Mesenchymal stem cell (in vitro differentiated cells and primary cell): ENCODE results near the gene STAC2.
A peak's percentile ranks its signal among the peaks of the same experiment; 100 is the strongest.

Experiments used
- DNase-seq: peaks from one replicate; pipeline ENCODE4 v3.0.0-alpha.2; 2013
- H2AFZ ChIP-seq: one replicate; pipeline ENCODE4 v1.6.1; 2013; ENCODE audit warnings: low read depth, mild to moderate bottlenecking, control low read depth, inconsistent platforms, low read length, moderate library complexity
- H2AK5ac ChIP-seq: 2 replicates; pipeline ENCODE4 v1.6.1; 2013; ENCODE audit warnings: low read length, moderate library complexity, mild to moderate bottlenecking, inconsistent platforms; ENCODE audit not compliant: severe bottlenecking
- H2BK120ac ChIP-seq: one replicate; pipeline ENCODE4 v1.6.1; 2013; ENCODE audit warnings: low read depth, mild to moderate bottlenecking, inconsistent platforms, low read length, moderate library complexity
- H2BK12ac ChIP-seq, 2 experiments: one replicate each; pipeline ENCODE4 v1.6.1; 2013; ENCODE audit warnings: inconsistent platforms in 2 of 2, low read length in 2 of 2, mild to moderate bottlenecking in 2 of 2, moderate library complexity in 2 of 2, control low read depth in 1 of 2
- H2BK15ac ChIP-seq: one replicate; pipeline ENCODE4 v1.6.1; 2013; ENCODE audit warnings: mild to moderate bottlenecking, low read depth, inconsistent platforms; ENCODE audit not compliant: poor library complexity, severe bottlenecking
- H2BK5ac ChIP-seq: 2 replicates; pipeline ENCODE4 v1.6.1; 2013; ENCODE audit warnings: low read depth, mild to moderate bottlenecking, low read length, control low read depth, inconsistent platforms; ENCODE audit not compliant: poor library complexity, severe bottlenecking
- H3K14ac ChIP-seq, 2 experiments: one replicate each; pipeline ENCODE4 v1.6.1; 2013; ENCODE audit warnings: inconsistent platforms in 2 of 2, low read length in 2 of 2, control low read depth in 1 of 2, mild to moderate bottlenecking in 1 of 2, moderate library complexity in 1 of 2
- H3K18ac ChIP-seq, 2 experiments: one replicate each; pipeline ENCODE4 v1.6.1; 2013; ENCODE audit warnings: inconsistent platforms in 2 of 2, low read length in 2 of 2, control low read depth in 1 of 2, low read depth in 1 of 2, mild to moderate bottlenecking in 1 of 2
- H3K23ac ChIP-seq, 2 experiments: one replicate each; pipeline ENCODE4 v1.6.1; 2013; ENCODE audit warnings: inconsistent platforms in 2 of 2, low read length in 2 of 2, mild to moderate bottlenecking in 2 of 2, moderate library complexity in 2 of 2, control low read depth in 1 of 2
- H3K27ac ChIP-seq: 2 replicates; pipeline ENCODE4 v1.5.1; 2013; ENCODE audit warnings: mild to moderate bottlenecking, moderate library complexity, low read length, control low read depth, inconsistent platforms; ENCODE audit not compliant: poor library complexity, severe bottlenecking
- H3K27me3 ChIP-seq, 2 experiments: 2 replicates each; pipeline versions ENCODE4 v1.6.1 to v1.7.0; 2013; ENCODE audit warnings: low read length in 2 of 2, mild to moderate bottlenecking in 2 of 2, moderate library complexity in 2 of 2, control low read depth in 1 of 2, inconsistent platforms in 1 of 2; ENCODE audit not compliant: control insufficient read depth in 1 of 2, insufficient read depth in 1 of 2
- H3K36me3 ChIP-seq, 2 experiments: 2 replicates each; pipeline versions ENCODE4 v1.6.1 to v1.7.0; 2013; ENCODE audit warnings: low read length in 2 of 2, control low read depth in 1 of 2, inconsistent platforms in 1 of 2, low read depth in 1 of 2, mild to moderate bottlenecking in 1 of 2; ENCODE audit not compliant: insufficient read depth in 2 of 2, control insufficient read depth in 1 of 2
- H3K4ac ChIP-seq, 2 experiments: one replicate each; pipeline ENCODE4 v1.6.1; 2013; ENCODE audit warnings: inconsistent platforms in 2 of 2, low read length in 2 of 2, mild to moderate bottlenecking in 2 of 2, moderate library complexity in 2 of 2, control low read depth in 1 of 2, low read depth in 1 of 2
- H3K4me1 ChIP-seq: 2 replicates; pipeline ENCODE4 v1.6.1; 2013; ENCODE audit warnings: low read depth, low read length, control low read depth; ENCODE audit not compliant: control insufficient read depth, insufficient read depth
- H3K4me2 ChIP-seq: 2 replicates; pipeline ENCODE4 v1.6.1; 2013; ENCODE audit warnings: low read length, mild to moderate bottlenecking, inconsistent platforms; ENCODE audit not compliant: poor library complexity, severe bottlenecking
- H3K4me3 ChIP-seq, 2 experiments: 2 replicates each; pipeline versions ENCODE4 v1.5.1 to v1.7.0; 2013; ENCODE audit warnings: low read length in 2 of 2, mild to moderate bottlenecking in 2 of 2, control low read depth in 1 of 2, low read depth in 1 of 2; ENCODE audit not compliant: insufficient read depth in 1 of 2
- H3K79me1 ChIP-seq: replicated peaks from 2 replicates; pipeline ENCODE4 v1.6.1; 2013; ENCODE audit warnings: mild to moderate bottlenecking, control low read depth, low read length, inconsistent platforms; ENCODE audit not compliant: poor library complexity, severe bottlenecking
- H3K9ac ChIP-seq: 2 replicates; pipeline ENCODE4 v1.7.0; 2013; ENCODE audit warnings: mild to moderate bottlenecking, low read length, moderate library complexity
- H3K9me3 ChIP-seq: 2 replicates; pipeline ENCODE4 v1.7.0; 2013; ENCODE audit warnings: mild to moderate bottlenecking, low read length; ENCODE audit not compliant: control insufficient read depth
- H4K8ac ChIP-seq: one replicate; pipeline ENCODE4 v1.6.1; 2013; ENCODE audit warnings: inconsistent platforms, mild to moderate bottlenecking, low read length, moderate library complexity
- H4K91ac ChIP-seq: one replicate; pipeline ENCODE4 v1.6.1; 2013; ENCODE audit warnings: mild to moderate bottlenecking, low read length, inconsistent platforms
- WGBS: methylation state at CpG from one replicate; pipeline ENCODE4 v1.1.7; 2013; ENCODE audit warnings: mixed read lengths; 5-methylcytosine and 5-hydroxymethylcytosine counted together

Gene STAC2

GRCh38 chr17:39197380-39198185 is 28.2 kb downstream of the STAC2 start, which contains the start of gene CACNB1:
Gene CACNB1, minus strand, starts transcription at chr17:39197669. Its CDS starts 174 bp downstream, at chr17:39197495.
- peaks cover 31 to 34% of the 10 kb centered on the region in 2 experiments for H3K36me3 ChIP-seq
- peak within 1 kb of the TSS in 1 of 2 experiments; percentile 45 for H3K14ac ChIP-seq
- peaks cover 23% of the 10 kb centered on the region for H3K4me1 ChIP-seq
- H3K4me2 ChIP-seq = peak within 1 kb of the TSS; percentile 91
- H4K91ac ChIP-seq = peak within 1 kb of the TSS; percentile 59
- H3K23ac ChIP-seq = peak within 1 kb of the TSS in 1 of 2 experiments; percentile 37
- H3K4ac ChIP-seq = peak within 1 kb of the TSS in 1 of 2 experiments; percentile 98
- peak within 1 kb of the TSS; percentile 72 to 84 for H3K4me3 ChIP-seq
- H2BK12ac ChIP-seq = peak within 1 kb of the TSS; percentile 69 to 81
- no peaks in the 10 kb centered on the region for H3K27me3 ChIP-seq
- H2BK5ac ChIP-seq = no peak within 1 kb of the TSS
- H3K79me1 ChIP-seq = peaks cover 30% of the 10 kb centered on the region
- peak; percentile 82 for DNase-seq
- peak within 1 kb of the TSS; percentile 64 for H2BK120ac ChIP-seq
- WGBS = 0% methylated on average over 26 of the region's 55 CpGs
- peak within 1 kb of the TSS; percentile 85 for H3K9ac ChIP-seq
- H4K8ac ChIP-seq = peak within 1 kb of the TSS; percentile 91
- H3K27ac ChIP-seq = peak within 1 kb of the TSS; percentile 43
- peak within 1 kb of the TSS; percentile 23 for H2BK15ac ChIP-seq
- peak within 1 kb of the TSS; percentile 29 for H2AFZ ChIP-seq
- H2AK5ac ChIP-seq = peak within 1 kb of the TSS; percentile 81
- H3K18ac ChIP-seq = peak within 1 kb of the TSS; percentile 65 to 89
- H3K9me3 ChIP-seq = no peaks in the 10 kb centered on the region

- no peak overlapping the region for H3K27ac ChIP-seq
- peak overlapping the region in 1 of 2 experiments; percentile 45 for H3K14ac ChIP-seq
- peak overlapping the region; percentile 64 for H2BK120ac ChIP-seq
- no peak overlapping the region for H2AK5ac ChIP-seq
- DNase-seq = no peak
- peak overlapping the region in 1 of 2 experiments; percentile 81 for H2BK12ac ChIP-seq
- H3K79me1 ChIP-seq = peaks cover 34% of the 10 kb centered on the region
- no peaks in the 10 kb centered on the region for H3K9me3 ChIP-seq
- peak overlapping the region; percentile 25 for H4K91ac ChIP-seq
- peaks cover 31 to 36% of the 10 kb centered on the region in 2 experiments for H3K36me3 ChIP-seq
- H2BK15ac ChIP-seq = no peak overlapping the region
- peak overlapping the region in 1 of 2 experiments; percentile 98 for H3K4ac ChIP-seq
- H3K9ac ChIP-seq = peak overlapping the region; percentile 85
- under 1% methylated on average over 19 of the region's 30 CpGs for WGBS
- peak overlapping the region; percentile 72 to 84 for H3K4me3 ChIP-seq
- H3K23ac ChIP-seq = peak overlapping the region in 1 of 2 experiments; percentile 37
- H3K4me1 ChIP-seq = peaks cover 23% of the 10 kb centered on the region
- no peak overlapping the region for H4K8ac ChIP-seq
- H2AFZ ChIP-seq = no peak overlapping the region
- peak overlapping the region; percentile 25 to 89 for H3K18ac ChIP-seq
- no peaks in the 10 kb centered on the region for H3K27me3 ChIP-seq
- peak overlapping the region; percentile 91 for H3K4me2 ChIP-seq
- no peak overlapping the region for H2BK5ac ChIP-seq
Measured at GRCh38 chr17:39196808-39197291, 28.9 kb downstream of the STAC2 start.

- 59% methylated on average over 5 of the region's 8 CpGs for WGBS
- peak overlapping the region in 1 of 2 experiments; percentile 19 for H3K14ac ChIP-seq
- H3K23ac ChIP-seq = no peak overlapping the region
- peaks cover 31 to 38% of the 10 kb centered on the region in 2 experiments for H3K36me3 ChIP-seq
- peak overlapping the region; percentile 85 for H2BK15ac ChIP-seq
- H4K8ac ChIP-seq = peak overlapping the region; percentile 79
- peaks cover 23% of the 10 kb centered on the region for H3K4me1 ChIP-seq
- peak overlapping the region in 1 of 2 experiments; percentile 57 for H3K4ac ChIP-seq
- no peak overlapping the region for H2AFZ ChIP-seq
- peak overlapping the region in 1 of 2 experiments; percentile 30 for H3K18ac ChIP-seq
- H3K79me1 ChIP-seq = peaks cover 38% of the 10 kb centered on the region
- peak overlapping the region; percentile 68 for H2AK5ac ChIP-seq
- peak overlapping the region; percentile 49 to 84 for H3K4me3 ChIP-seq
- peak overlapping the region; percentile 22 for H2BK120ac ChIP-seq
- DNase-seq = no peak
- peak overlapping the region; percentile 74 for H3K9ac ChIP-seq
- H3K27ac ChIP-seq = no peak overlapping the region
- no peak overlapping the region for H2BK12ac ChIP-seq
- H2BK5ac ChIP-seq = no peak overlapping the region
- H3K27me3 ChIP-seq = no peaks in the 10 kb centered on the region
- H4K91ac ChIP-seq = peak overlapping the region; percentile 47
- peak overlapping the region; percentile 91 for H3K4me2 ChIP-seq
- no peaks in the 10 kb centered on the region for H3K9me3 ChIP-seq
Measured at GRCh38 chr17:39196241-39196807, 29.4 kb downstream of the STAC2 start.
